ENCODE measurements around the gene ESYT2. TPM values are rescaled to one million over a fixed set of nuclear protein-coding genes. Genes with fewer than 3 reads are reported as not detected.
A peak's percentile ranks its signal among the peaks of the same experiment; 100 is the strongest.
"Not testable (repeated sequence)": the region's sequence is repeated elsewhere in the genome, so short reads cannot be mapped to it uniquely, and the experiment has no call there.

Gene ESYT2
- 10 to 100 TPM; 25.4 to 28.9 TPM for polyA plus RNA-seq

- no peaks in the 10 kb centered on the region for H3K4me1 ChIP-seq (ENCODE audit: control insufficient read depth in 2 of 2, insufficient read depth in 2 of 2, low read length in 1 of 2)
- H3K36me3 ChIP-seq (ENCODE audit: control insufficient read depth in 2 of 2, insufficient read depth in 2 of 2, low read length in 1 of 2): no peaks in the 10 kb centered on the region
- no peaks in the 10 kb centered on the region for H3K9me3 ChIP-seq (ENCODE audit: control insufficient read depth in 2 of 2, insufficient read depth in 1 of 2, low read depth in 1 of 2, low read length in 1 of 2)
- H3K27me3 ChIP-seq (ENCODE audit: control insufficient read depth in 1 of 2, insufficient read depth in 2 of 2, low read length in 2 of 2): no peaks in the 10 kb centered on the region
- WGBS, 2 donors: 0 to 1% methylated on average over 87 to 120 of the region's 120 CpGs
- peak within 1 kb of the TSS; percentile 80 to 98 for H3K4me3 ChIP-seq (ENCODE audit: low read depth in 1 of 2, low read length in 2 of 2)
- H3K27ac ChIP-seq (ENCODE audit: low read depth in 2 of 2, low read length in 1 of 2): peak within 1 kb of the TSS; percentile 99 to 100
These were observed at the start of gene ESYT2 for GRCh38 chr7:158829342-158830210. Gene ESYT2, minus strand, starts transcription at chr7:158829509. Its CDS starts 91 bp downstream, at chr7:158829418.

- not testable (repeated sequence) for H3K9me3 ChIP-seq (ENCODE audit: control insufficient read depth in 2 of 2, insufficient read depth in 1 of 2, low read depth in 1 of 2, low read length in 1 of 2); H3K27me3 ChIP-seq (ENCODE audit: control insufficient read depth in 1 of 2, insufficient read depth in 2 of 2, low read length in 2 of 2); H3K27ac ChIP-seq (ENCODE audit: low read depth in 2 of 2, low read length in 1 of 2); H3K4me3 ChIP-seq (ENCODE audit: low read depth in 1 of 2, low read length in 2 of 2); H3K4me1 ChIP-seq (ENCODE audit: control insufficient read depth in 2 of 2, insufficient read depth in 2 of 2, low read length in 1 of 2)
- whole genome bisulfite sequencing, 2 donors: 94 to 96% methylated on average over 41 of the region's 41 CpGs
- H3K36me3 ChIP-seq (ENCODE audit: control insufficient read depth in 2 of 2, insufficient read depth in 2 of 2, low read length in 1 of 2): peaks cover 9 to 15% of the 10 kb centered on the region in 2 donors
These were observed 49.1 kb upstream of the ESYT2 start for GRCh38 chr7:158878151-158879079.

- peaks cover 8 to 17% of the 10 kb centered on the region in 2 donors for H3K36me3 ChIP-seq (ENCODE audit: control insufficient read depth in 2 of 2, insufficient read depth in 2 of 2, low read length in 1 of 2)
These were observed 47.7 kb upstream of the ESYT2 start for GRCh38 chr7:158876984-158877383.

GRCh38 chr7:158869876-158870275 is 40.6 kb upstream of the ESYT2 start:
- H3K27ac ChIP-seq (ENCODE audit: low read depth in 2 of 2, low read length in 1 of 2): no peak overlapping the region
- H3K4me3 ChIP-seq (ENCODE audit: low read depth in 1 of 2, low read length in 2 of 2): no peak overlapping the region
- no peaks in the 10 kb centered on the region for H3K27me3 ChIP-seq (ENCODE audit: control insufficient read depth in 1 of 2, insufficient read depth in 2 of 2, low read length in 2 of 2)
- H3K36me3 ChIP-seq (ENCODE audit: control insufficient read depth in 2 of 2, insufficient read depth in 2 of 2, low read length in 1 of 2): peaks cover 0 to 12% of the 10 kb centered on the region in 2 donors
- no peaks in the 10 kb centered on the region for H3K9me3 ChIP-seq (ENCODE audit: control insufficient read depth in 2 of 2, insufficient read depth in 1 of 2, low read depth in 1 of 2, low read length in 1 of 2)
- H3K4me1 ChIP-seq (ENCODE audit: control insufficient read depth in 2 of 2, insufficient read depth in 2 of 2, low read length in 1 of 2): peaks cover 0 to 1% of the 10 kb centered on the region in 2 donors
- WGBS, 2 donors: 93 to 94% methylated on average over 9 of the region's 9 CpGs

More at GRCh38 chr7:158876984-158877383, 47.7 kb upstream of the ESYT2 start:
- no peaks in the 10 kb centered on the region for H3K9me3 ChIP-seq (ENCODE audit: control insufficient read depth in 2 of 2, insufficient read depth in 1 of 2, low read depth in 1 of 2, low read length in 1 of 2)
- H3K27ac ChIP-seq (ENCODE audit: low read depth in 2 of 2, low read length in 1 of 2): no peak overlapping the region
- no peak overlapping the region for H3K4me3 ChIP-seq (ENCODE audit: low read depth in 1 of 2, low read length in 2 of 2)
- WGBS, 2 donors: 96 to 98% methylated on average over 23 of the region's 23 CpGs
- no peaks in the 10 kb centered on the region for H3K4me1 ChIP-seq (ENCODE audit: control insufficient read depth in 2 of 2, insufficient read depth in 2 of 2, low read length in 1 of 2)
- no peaks in the 10 kb centered on the region for H3K27me3 ChIP-seq (ENCODE audit: control insufficient read depth in 1 of 2, insufficient read depth in 2 of 2, low read length in 2 of 2)

- 72 to 73% methylated on average over 7 of the region's 7 CpGs for WGBS, 2 donors
- peaks cover 0 to 2% of the 10 kb centered on the region in 2 donors for H3K4me1 ChIP-seq (ENCODE audit: control insufficient read depth in 2 of 2, insufficient read depth in 2 of 2, low read length in 1 of 2)
- H3K4me3 ChIP-seq (ENCODE audit: low read depth in 1 of 2, low read length in 2 of 2): no peak overlapping the region
- H3K27ac ChIP-seq (ENCODE audit: low read depth in 2 of 2, low read length in 1 of 2): no peak overlapping the region
- H3K27me3 ChIP-seq (ENCODE audit: control insufficient read depth in 1 of 2, insufficient read depth in 2 of 2, low read length in 2 of 2): no peaks in the 10 kb centered on the region
- H3K36me3 ChIP-seq (ENCODE audit: control insufficient read depth in 2 of 2, insufficient read depth in 2 of 2, low read length in 1 of 2): peaks cover 0 to 9% of the 10 kb centered on the region in 2 donors
- H3K9me3 ChIP-seq (ENCODE audit: control insufficient read depth in 2 of 2, insufficient read depth in 1 of 2, low read depth in 1 of 2, low read length in 1 of 2): no peaks in the 10 kb centered on the region
These were observed 39.6 kb upstream of the ESYT2 start for GRCh38 chr7:158868764-158869410.

GRCh38 chr7:158867214-158867984 is 38.1 kb upstream of the ESYT2 start:
- Histone ChIP-seq H3K4me1 (ENCODE audit: control insufficient read depth in 2 of 2, insufficient read depth in 2 of 2, low read length in 1 of 2) (peaks cover 0 to 2% of the 10 kb centered on the region in 2 donors), H3K27ac (ENCODE audit: low read depth in 2 of 2, low read length in 1 of 2) (no peak overlapping the region), H3K4me3 (ENCODE audit: low read depth in 1 of 2, low read length in 2 of 2) (no peak overlapping the region), H3K9me3 (ENCODE audit: control insufficient read depth in 2 of 2, insufficient read depth in 1 of 2, low read depth in 1 of 2, low read length in 1 of 2) (no peaks in the 10 kb centered on the region), H3K36me3 (ENCODE audit: control insufficient read depth in 2 of 2, insufficient read depth in 2 of 2, low read length in 1 of 2) (peaks cover 0 to 9% of the 10 kb centered on the region in 2 donors), H3K27me3 (ENCODE audit: control insufficient read depth in 1 of 2, insufficient read depth in 2 of 2, low read length in 2 of 2) (no peaks in the 10 kb centered on the region)
- WGBS, 2 donors: 96 to 97% methylated on average over 30 of the region's 30 CpGs

GRCh38 chr7:158865977-158866376 is 36.7 kb upstream of the ESYT2 start:
- peaks cover 0 to 2% of the 10 kb centered on the region in 2 donors for H3K4me1 ChIP-seq (ENCODE audit: control insufficient read depth in 2 of 2, insufficient read depth in 2 of 2, low read length in 1 of 2)
- WGBS, 2 donors: 94 to 95% methylated on average over 4 of the region's 4 CpGs
- no peaks in the 10 kb centered on the region for H3K9me3 ChIP-seq (ENCODE audit: control insufficient read depth in 2 of 2, insufficient read depth in 1 of 2, low read depth in 1 of 2, low read length in 1 of 2)
- H3K27me3 ChIP-seq (ENCODE audit: control insufficient read depth in 1 of 2, insufficient read depth in 2 of 2, low read length in 2 of 2): no peaks in the 10 kb centered on the region
- H3K4me3 ChIP-seq (ENCODE audit: low read depth in 1 of 2, low read length in 2 of 2): no peak overlapping the region
- no peak overlapping the region for H3K27ac ChIP-seq (ENCODE audit: low read depth in 2 of 2, low read length in 1 of 2)
- H3K36me3 ChIP-seq (ENCODE audit: control insufficient read depth in 2 of 2, insufficient read depth in 2 of 2, low read length in 1 of 2): peaks cover 0 to under 1% of the 10 kb centered on the region in 2 donors

GRCh38 chr7:158865462-158865922 is 36.2 kb upstream of the ESYT2 start:
- 67 to 68% methylated on average over 7 of the region's 7 CpGs for WGBS, 2 donors
- Histone ChIP-seq H3K36me3 (ENCODE audit: control insufficient read depth in 2 of 2, insufficient read depth in 2 of 2, low read length in 1 of 2) (no peaks in the 10 kb centered on the region), H3K9me3 (ENCODE audit: control insufficient read depth in 2 of 2, insufficient read depth in 1 of 2, low read depth in 1 of 2, low read length in 1 of 2) (no peaks in the 10 kb centered on the region), H3K27ac (ENCODE audit: low read depth in 2 of 2, low read length in 1 of 2) (peak overlapping the region in 1 of 2 donors; percentile 8), H3K27me3 (ENCODE audit: control insufficient read depth in 1 of 2, insufficient read depth in 2 of 2, low read length in 2 of 2) (no peaks in the 10 kb centered on the region), H3K4me3 (ENCODE audit: low read depth in 1 of 2, low read length in 2 of 2) (no peak overlapping the region), H3K4me1 (ENCODE audit: control insufficient read depth in 2 of 2, insufficient read depth in 2 of 2, low read length in 1 of 2) (peaks cover 0 to 2% of the 10 kb centered on the region in 2 donors)
